Thyroid gland (tissue), 4 donors: ENCODE data around the gene SYCE3.

ENCODE experiments used
- POLR2A ChIP-seq, 2 donors: fragments of 450-650 bp; IDR thresholded peaks; one replicate each; pipeline ENCODE4 v1.6.1; 2017; ENCODE audit warnings: antibody characterized with exemption in 2 of 2, mild to moderate bottlenecking in 2 of 2, moderate library complexity in 1 of 2
- TF ChIP-seq, protein P1 (sequence below), 6 experiments: fragments of 200-600 bp in 3 of 6; fragments of 450-650 bp in 3 of 6; sonication (generic) in 3 of 6; IDR thresholded peaks; one replicate each; pipeline ENCODE4 v1.5.1; 2016 to 2019; ENCODE audit warnings: antibody characterized with exemption in 6 of 6, mild to moderate bottlenecking in 2 of 6, inconsistent platforms in 1 of 6, moderate library complexity in 1 of 6

DNA sequence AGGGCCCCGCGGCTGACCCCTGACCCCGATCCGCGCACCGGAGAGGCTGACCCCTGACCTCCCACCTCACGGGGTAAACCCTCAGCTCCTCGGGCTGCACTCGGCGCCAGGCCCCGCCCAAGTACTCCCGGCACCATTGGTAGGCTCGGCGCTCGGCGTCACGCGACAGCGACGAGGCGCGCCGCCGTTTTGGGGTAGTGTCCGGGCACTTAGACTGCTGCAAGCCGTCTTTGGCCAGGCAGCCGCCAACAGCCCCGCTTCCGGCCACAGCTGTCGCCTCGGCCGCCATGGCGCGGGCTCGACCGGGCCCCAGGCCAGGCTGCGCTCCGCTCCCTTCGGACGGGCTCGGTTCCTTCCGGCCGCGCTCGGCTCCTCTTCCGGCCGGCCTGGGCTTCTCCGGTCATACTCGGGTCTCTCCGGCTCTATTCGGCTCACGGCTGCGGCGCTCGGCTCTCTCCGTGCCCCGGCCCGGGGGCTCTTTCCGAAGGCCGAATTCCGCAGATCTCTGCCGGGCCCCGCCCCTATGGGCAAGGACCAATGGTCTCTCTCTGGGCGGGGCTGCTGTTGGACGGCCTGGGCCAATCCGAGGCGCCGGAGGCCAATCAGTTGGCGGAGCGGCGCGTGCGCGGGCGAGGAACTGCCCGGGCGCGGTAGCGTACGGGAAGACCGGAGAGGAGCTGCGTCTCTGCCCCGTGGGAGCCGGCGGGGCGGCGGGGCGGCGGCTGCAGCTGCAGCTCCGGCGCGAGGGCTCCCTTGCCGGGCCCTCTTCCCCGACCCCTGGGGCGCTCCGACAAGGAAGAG lies 20.0 kb upstream of the SYCE3 start, which contains the start of gene CHKB:
- TF ChIP-seq, protein P1, sequence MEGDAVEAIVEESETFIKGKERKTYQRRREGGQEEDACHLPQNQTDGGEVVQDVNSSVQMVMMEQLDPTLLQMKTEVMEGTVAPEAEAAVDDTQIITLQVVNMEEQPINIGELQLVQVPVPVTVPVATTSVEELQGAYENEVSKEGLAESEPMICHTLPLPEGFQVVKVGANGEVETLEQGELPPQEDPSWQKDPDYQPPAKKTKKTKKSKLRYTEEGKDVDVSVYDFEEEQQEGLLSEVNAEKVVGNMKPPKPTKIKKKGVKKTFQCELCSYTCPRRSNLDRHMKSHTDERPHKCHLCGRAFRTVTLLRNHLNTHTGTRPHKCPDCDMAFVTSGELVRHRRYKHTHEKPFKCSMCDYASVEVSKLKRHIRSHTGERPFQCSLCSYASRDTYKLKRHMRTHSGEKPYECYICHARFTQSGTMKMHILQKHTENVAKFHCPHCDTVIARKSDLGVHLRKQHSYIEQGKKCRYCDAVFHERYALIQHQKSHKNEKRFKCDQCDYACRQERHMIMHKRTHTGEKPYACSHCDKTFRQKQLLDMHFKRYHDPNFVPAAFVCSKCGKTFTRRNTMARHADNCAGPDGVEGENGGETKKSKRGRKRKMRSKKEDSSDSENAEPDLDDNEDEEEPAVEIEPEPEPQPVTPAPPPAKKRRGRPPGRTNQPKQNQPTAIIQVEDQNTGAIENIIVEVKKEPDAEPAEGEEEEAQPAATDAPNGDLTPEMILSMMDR (IDR thresholded peaks at IDR 0.05) = no peak
- peak; percentile 64 to 94 for TF ChIP-seq POLR2A (IDR thresholded peaks at IDR 0.05)
